ENCODE results near the gene ATP8A1.

The ATP8A1 gene

GRCh38 chr4:42624551-42624950 is 32.4 kb downstream of the ATP8A1 start:
- DNase-seq = no peak

- DNase-seq = no peak
These were observed 38.9 kb downstream of the ATP8A1 start for GRCh38 chr4:42618023-42618422.

- no peak for DNase-seq
These were observed 39.9 kb downstream of the ATP8A1 start for GRCh38 chr4:42617030-42617429.

- DNase-seq = no peak
These were observed 40.3 kb downstream of the ATP8A1 start for GRCh38 chr4:42616572-42616971.

- no peak for DNase-seq
These were observed 41.7 kb downstream of the ATP8A1 start for GRCh38 chr4:42615131-42615763.

GRCh38 chr4:42612898-42613297 is 44.0 kb downstream of the ATP8A1 start:
- DNase-seq = no peak

GRCh38 chr4:42610941-42611340 is 46.0 kb downstream of the ATP8A1 start:
- DNase-seq = no peak

GRCh38 chr4:42609051-42609450 is 47.9 kb downstream of the ATP8A1 start:
- no peak for DNase-seq

- no peak for DNase-seq
These were observed 48.4 kb downstream of the ATP8A1 start for GRCh38 chr4:42608551-42608950.

GRCh38 chr4:42607011-42607726 is 49.7 kb downstream of the ATP8A1 start:
- no peak for DNase-seq

GRCh38 chr4:42605264-42605663 is 51.6 kb downstream of the ATP8A1 start:
- DNase-seq = no peak

GRCh38 chr4:42603862-42604261 is 53.0 kb downstream of the ATP8A1 start:
- DNase-seq = no peak

GRCh38 chr4:42600578-42600977 is 56.3 kb downstream of the ATP8A1 start:
- no peak for DNase-seq

- DNase-seq = no peak
These were observed 60.0 kb downstream of the ATP8A1 start for GRCh38 chr4:42596918-42597317.

- DNase-seq = no peak
These were observed 62.0 kb downstream of the ATP8A1 start for GRCh38 chr4:42594888-42595287.

GRCh38 chr4:42588909-42589308 is 68.0 kb downstream of the ATP8A1 start:
- no peak for DNase-seq

- no peak for DNase-seq
These were observed 70.1 kb downstream of the ATP8A1 start for GRCh38 chr4:42586775-42587174.

- no peak for DNase-seq
These were observed 77.0 kb downstream of the ATP8A1 start for GRCh38 chr4:42579903-42580302.

- no peak for DNase-seq
These were observed 78.7 kb downstream of the ATP8A1 start for GRCh38 chr4:42578187-42578586.

GRCh38 chr4:42574870-42575430 is 82.0 kb downstream of the ATP8A1 start:
- DNase-seq = no peak

GRCh38 chr4:42573249-42573648 is 83.7 kb downstream of the ATP8A1 start:
- no peak for DNase-seq

- no peak for DNase-seq
These were observed 86.7 kb downstream of the ATP8A1 start for GRCh38 chr4:42570221-42570620.

- DNase-seq = peak; percentile 72
These were observed 88.2 kb downstream of the ATP8A1 start for GRCh38 chr4:42568610-42569207.

GRCh38 chr4:42566835-42567234 is 90.1 kb downstream of the ATP8A1 start:
- DNase-seq = no peak

All from stimulated activated CD4-positive, alpha-beta T cell treated with anti-CD3 and anti-CD28 coated beads, Interleukin-15, amount 100 ng/mL, for 24 hours (primary cell).